HEK293 (cell line): ENCODE data around the gene IGSF10.

Experiments
- CTCF ChIA-PET: fragments of 350-600 bp; formaldehyde crosslinking; extraction: SDS; loops from one replicate; lab custom pipeline; 2021; ENCODE audit warnings: antibody characterized with exemption; lab: Yijun Ruan, JAX
- POLR2A ChIA-PET: fragments of 300-600 bp; formaldehyde crosslinking; extraction: SDS; loops from one replicate; lab custom pipeline; 2020; ENCODE audit warnings: antibody characterized with exemption, inconsistent platforms; lab: Yijun Ruan, JAX
- H3K27ac ChIP-seq: fragments of 200-500 bp; sonication (Bioruptor generic); 2 replicates; pipeline ENCODE4 v1.5.1; 2014; ENCODE audit warnings: low read depth, low read length, control low read depth, inconsistent platforms; ENCODE audit errors: extremely low read depth
- H3K36me3 ChIP-seq, 2 experiments: fragments of 200-500 bp in 1 of 2; sonication (Bioruptor generic) in 1 of 2; 1 replicate in 1 of 2; 2 replicates in 1 of 2; pipeline ENCODE4 v1.5.1; 2014 to 2017; ENCODE audit warnings: inconsistent platforms in 2 of 2, low read length in 2 of 2; ENCODE audit not compliant: control insufficient read depth in 2 of 2, insufficient read depth in 1 of 2
- H3K4me1 ChIP-seq: fragments of 200-500 bp; sonication (Bioruptor generic); 2 replicates; pipeline ENCODE4 v1.5.1; 2014; ENCODE audit warnings: mild to moderate bottlenecking, low read length, inconsistent platforms; ENCODE audit not compliant: control insufficient read depth, insufficient read depth
- H3K4me3 ChIP-seq: 2 replicates; pipeline ENCODE4 v1.5.1; 2011; ENCODE audit warnings: low read depth, mild to moderate bottlenecking, control low read depth, low read length, moderate library complexity
- H3K9me3 ChIP-seq: fragments of 200-500 bp; sonication (Bioruptor generic); 2 replicates; pipeline ENCODE4 v1.5.1; 2014; ENCODE audit warnings: low read depth, low read length, inconsistent platforms; ENCODE audit not compliant: control insufficient read depth, insufficient read depth
- IKZF3 ChIP-seq: fragments of 450-650 bp; IDR thresholded peaks from 2 replicates; pipeline ENCODE4 v1.5.0; 2018; ENCODE audit warnings: missing biosample characterization, mild to moderate bottlenecking, missing genetic modification characterization, moderate library complexity
- ZBTB48 ChIP-seq: fragments of 450-650 bp; formaldehyde crosslinking; IDR thresholded peaks from 2 replicates; pipeline ENCODE4 v1.5.1; 2016; ENCODE audit warnings: missing biosample characterization, missing genetic modification characterization
- ZFP3 ChIP-seq: fragments of 450-650 bp; formaldehyde crosslinking; IDR thresholded peaks from 2 replicates; pipeline ENCODE4 v1.5.1; 2016; ENCODE audit warnings: low read depth, missing biosample characterization, missing genetic modification characterization
- ZIC2 ChIP-seq: fragments of 450-650 bp; formaldehyde crosslinking; IDR thresholded peaks from 2 replicates; pipeline ENCODE4 v1.5.1; 2016; ENCODE audit warnings: missing biosample characterization, missing genetic modification characterization
- ZNF114 ChIP-seq: fragments of 450-650 bp; formaldehyde crosslinking; IDR thresholded peaks from 2 replicates; pipeline ENCODE4 v1.5.0; 2017; ENCODE audit warnings: missing biosample characterization, missing genetic modification characterization
- ZNF175 ChIP-seq: fragments of 450-650 bp; formaldehyde crosslinking; IDR thresholded peaks from 2 replicates; pipeline ENCODE4 v1.5.1; 2016; ENCODE audit warnings: missing biosample characterization, missing genetic modification characterization
- ZNF211 ChIP-seq: fragments of 450-650 bp; formaldehyde crosslinking; IDR thresholded peaks from 2 replicates; pipeline ENCODE4 v1.5.1; 2016; ENCODE audit warnings: low read depth, missing biosample characterization, missing genetic modification characterization
- ZNF221 ChIP-seq: fragments of 450-650 bp; formaldehyde crosslinking; IDR thresholded peaks from 2 replicates; pipeline ENCODE4 v1.5.1; 2017; ENCODE audit warnings: missing biosample characterization, missing genetic modification characterization, borderline replicate concordance
- ZNF223 ChIP-seq: fragments of 450-650 bp; formaldehyde crosslinking; IDR thresholded peaks from 2 replicates; pipeline ENCODE4 v1.5.1; 2016; ENCODE audit warnings: missing biosample characterization, missing genetic modification characterization
- ZNF292 ChIP-seq: fragments of 450-650 bp; formaldehyde crosslinking; IDR thresholded peaks from 2 replicates; pipeline ENCODE4 v1.5.1; 2016; ENCODE audit warnings: low read depth, missing biosample characterization, missing genetic modification characterization, borderline replicate concordance
- ZNF416 ChIP-seq: fragments of 450-650 bp; formaldehyde crosslinking; IDR thresholded peaks from 2 replicates; pipeline ENCODE4 v1.5.1; 2016; ENCODE audit warnings: missing biosample characterization, missing genetic modification characterization
- ZNF423 ChIP-seq: fragments of 450-650 bp; formaldehyde crosslinking; IDR thresholded peaks from 2 replicates; pipeline ENCODE4 v1.5.1; 2016; ENCODE audit warnings: missing biosample characterization, missing genetic modification characterization
- ZNF433 ChIP-seq: fragments of 450-650 bp; formaldehyde crosslinking; IDR thresholded peaks from 2 replicates; pipeline ENCODE4 v1.5.1; 2016; ENCODE audit warnings: missing biosample characterization, missing genetic modification characterization, low read depth
- ZNF677 ChIP-seq: fragments of 450-650 bp; IDR thresholded peaks from 2 replicates; pipeline ENCODE4 v1.5.0; 2018; ENCODE audit warnings: missing biosample characterization, mild to moderate bottlenecking, missing genetic modification characterization, moderate library complexity
- ZNF830 ChIP-seq: fragments of 450-650 bp; IDR thresholded peaks from 2 replicates; pipeline ENCODE4 v1.5.0; 2018; ENCODE audit warnings: missing biosample characterization, missing genetic modification characterization, low read depth, mild to moderate bottlenecking, moderate library complexity
- ZSCAN23 ChIP-seq: fragments of 450-650 bp; formaldehyde crosslinking; IDR thresholded peaks from 2 replicates; pipeline ENCODE4 v1.5.1; 2016; ENCODE audit warnings: missing biosample characterization, missing genetic modification characterization
- TF ChIP-seq, protein P1 (sequence below): fragments of 450-650 bp; formaldehyde crosslinking; IDR thresholded peaks from 2 replicates; pipeline ENCODE4 v1.5.1; 2016; ENCODE audit warnings: missing biosample characterization, missing genetic modification characterization
- TF ChIP-seq, protein P2 (sequence below): fragments of 450-650 bp; formaldehyde crosslinking; IDR thresholded peaks from 2 replicates; pipeline ENCODE4 v1.5.1; 2016; ENCODE audit warnings: missing biosample characterization, missing genetic modification characterization
- TF ChIP-seq, protein P3 (sequence below): fragments of 450-650 bp; formaldehyde crosslinking; IDR thresholded peaks from 2 replicates; pipeline ENCODE4 v1.5.1; 2016; ENCODE audit warnings: missing biosample characterization, missing genetic modification characterization

Gene IGSF10

DNA sequence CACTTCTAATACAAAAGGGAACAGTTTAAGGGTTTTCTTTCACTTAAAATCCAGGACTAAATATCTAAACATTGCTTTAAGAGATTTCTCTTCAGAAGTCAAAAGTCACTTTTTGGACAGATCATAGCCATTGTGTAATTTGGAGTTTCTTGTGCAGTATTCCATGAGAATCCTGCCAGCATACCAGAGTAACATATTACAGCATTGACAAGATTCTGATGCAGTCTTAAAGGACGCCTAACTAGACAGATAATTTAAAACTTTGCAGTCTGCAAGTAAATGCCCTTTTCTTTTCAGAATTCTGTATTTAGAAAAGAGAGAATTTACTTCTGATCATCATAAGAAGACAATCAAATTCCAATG is 17.5 kb upstream of the IGSF10 start (continued):
- TF ChIP-seq ZNF175 (tag by site-specific recombination), result no peak
- TF ChIP-seq ZNF221, result no peak

DNA sequence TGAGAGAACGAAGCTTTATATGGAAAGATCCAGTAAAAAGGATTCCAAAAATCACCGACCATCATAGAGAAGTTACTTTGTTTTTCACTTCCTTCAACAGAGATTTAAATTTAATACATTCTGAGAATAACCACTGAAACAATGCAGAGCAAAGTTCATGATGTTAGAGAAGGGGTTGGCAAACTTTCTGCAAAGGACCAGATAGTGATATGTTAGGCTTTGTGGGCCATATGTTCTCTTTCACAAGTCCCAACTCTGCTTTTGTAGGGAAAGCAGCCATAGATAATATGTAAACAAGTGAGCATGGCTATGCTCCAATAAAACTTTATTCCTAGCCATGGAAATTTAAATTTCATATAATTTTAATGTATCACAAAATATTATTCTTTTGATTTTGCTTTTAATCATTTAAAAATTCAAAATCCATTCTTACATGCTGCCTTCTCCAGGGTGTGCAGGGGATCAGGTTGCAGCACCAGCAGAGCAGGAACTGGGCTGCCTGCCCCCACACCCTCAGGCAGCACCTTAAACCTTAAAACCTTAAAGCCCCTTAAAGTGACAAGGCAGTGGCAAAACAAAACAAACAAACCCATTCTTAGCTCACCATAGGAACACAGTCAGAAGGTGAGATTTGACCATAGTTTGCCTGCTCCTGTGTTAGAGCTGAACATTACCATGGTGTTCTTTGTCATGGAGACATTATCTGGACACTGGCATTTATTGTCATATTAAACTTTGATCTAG is 16.9 kb upstream of the IGSF10 start:
- H3K9me3 ChIP-seq, result no peaks in the 10 kb centered on the region
- ChIA-PET POLR2A (no interaction called here), CTCF (interaction anchor here (0.7 to 2.7 kb wide), 2 partner anchors 10 to 38 kb away, joined by 3 to 9 read pairs; no protein-coding TSS in a partner anchor)
- H3K36me3 ChIP-seq, result no peaks in the 10 kb centered on the region
- no peak overlapping the region for H3K27ac ChIP-seq
- no peak for TF ChIP-seq ZIC2 (tag by site-specific recombination)
- TF ChIP-seq ZNF433 (tag by site-specific recombination), result no peak
- TF ChIP-seq ZNF292 (tag by site-specific recombination), result no peak
- TF ChIP-seq IKZF3 (tag by site-specific recombination), result no peak
- TF ChIP-seq ZSCAN23 (tag by site-specific recombination), result no peak
- TF ChIP-seq ZNF830 (tag by site-specific recombination), result no peak
- no peak overlapping the region for H3K4me3 ChIP-seq
- no peaks in the 10 kb centered on the region for H3K4me1 ChIP-seq

DNA sequence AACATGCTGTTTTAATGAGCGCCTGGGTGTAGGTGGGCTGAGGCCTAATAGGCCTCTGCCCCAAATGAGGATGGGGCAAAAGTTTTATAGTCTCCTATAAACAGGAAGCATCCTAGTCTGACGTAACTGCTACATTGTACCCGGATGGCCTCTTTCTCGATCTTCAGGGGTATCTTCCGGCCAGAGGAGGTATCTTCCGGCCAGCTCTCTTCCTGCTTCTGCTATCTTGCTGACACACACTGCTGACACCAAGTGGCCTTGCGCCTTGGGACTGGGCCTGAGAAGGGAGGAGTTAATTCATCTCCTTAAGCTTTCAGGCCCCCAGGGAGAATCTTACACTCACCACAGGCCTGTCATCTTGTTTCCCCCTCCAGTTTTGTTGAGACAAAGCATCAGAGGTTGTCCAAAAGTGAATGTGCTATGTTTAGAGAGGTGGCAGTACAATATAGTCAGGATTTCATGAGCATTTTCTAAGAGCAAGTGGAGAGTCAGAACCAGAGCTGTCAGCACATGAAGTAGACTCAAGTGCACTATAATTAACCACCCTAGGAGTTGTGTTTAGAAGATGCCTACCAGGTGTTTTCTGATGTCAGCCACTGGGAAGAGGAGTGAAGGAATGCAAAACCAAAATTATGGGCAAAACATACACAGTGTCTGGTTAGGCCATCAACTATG is 15.6 kb upstream of the IGSF10 start:
- TF ChIP-seq, protein P1, sequence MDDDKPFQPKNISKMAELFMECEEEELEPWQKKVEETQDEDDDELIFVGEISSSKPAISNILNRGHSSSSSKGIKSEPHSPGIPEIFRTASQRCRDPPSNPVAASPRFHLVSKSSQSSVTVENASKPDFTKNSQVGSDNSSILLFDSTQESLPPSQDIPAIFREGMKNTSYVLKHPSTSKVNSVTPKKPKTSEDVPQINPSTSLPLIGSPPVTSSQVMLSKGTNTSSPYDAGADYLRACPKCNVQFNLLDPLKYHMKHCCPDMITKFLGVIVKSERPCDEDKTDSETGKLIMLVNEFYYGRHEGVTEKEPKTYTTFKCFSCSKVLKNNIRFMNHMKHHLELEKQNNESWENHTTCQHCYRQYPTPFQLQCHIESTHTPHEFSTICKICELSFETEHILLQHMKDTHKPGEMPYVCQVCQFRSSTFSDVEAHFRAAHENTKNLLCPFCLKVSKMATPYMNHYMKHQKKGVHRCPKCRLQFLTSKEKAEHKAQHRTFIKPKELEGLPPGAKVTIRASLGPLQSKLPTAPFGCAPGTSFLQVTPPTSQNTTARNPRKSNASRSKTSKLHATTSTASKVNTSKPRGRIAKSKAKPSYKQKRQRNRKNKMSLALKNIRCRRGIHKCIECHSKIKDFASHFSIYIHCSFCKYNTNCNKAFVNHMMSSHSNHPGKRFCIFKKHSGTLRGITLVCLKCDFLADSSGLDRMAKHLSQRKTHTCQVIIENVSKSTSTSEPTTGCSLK (tag by site-specific recombination), result no peak
- TF ChIP-seq ZNF114 (no peak), ZNF223 (tag by site-specific recombination) (no peak), ZNF416 (tag by site-specific recombination) (no peak), ZNF423 (no peak), ZBTB48 (tag by site-specific recombination) (no peak), ZNF433 (tag by site-specific recombination) (no peak), ZFP3 (tag by site-specific recombination) (no peak), ZNF211 (tag by site-specific recombination) (no peak), ZNF677 (tag by site-specific recombination) (no peak)
- TF ChIP-seq, protein P2, sequence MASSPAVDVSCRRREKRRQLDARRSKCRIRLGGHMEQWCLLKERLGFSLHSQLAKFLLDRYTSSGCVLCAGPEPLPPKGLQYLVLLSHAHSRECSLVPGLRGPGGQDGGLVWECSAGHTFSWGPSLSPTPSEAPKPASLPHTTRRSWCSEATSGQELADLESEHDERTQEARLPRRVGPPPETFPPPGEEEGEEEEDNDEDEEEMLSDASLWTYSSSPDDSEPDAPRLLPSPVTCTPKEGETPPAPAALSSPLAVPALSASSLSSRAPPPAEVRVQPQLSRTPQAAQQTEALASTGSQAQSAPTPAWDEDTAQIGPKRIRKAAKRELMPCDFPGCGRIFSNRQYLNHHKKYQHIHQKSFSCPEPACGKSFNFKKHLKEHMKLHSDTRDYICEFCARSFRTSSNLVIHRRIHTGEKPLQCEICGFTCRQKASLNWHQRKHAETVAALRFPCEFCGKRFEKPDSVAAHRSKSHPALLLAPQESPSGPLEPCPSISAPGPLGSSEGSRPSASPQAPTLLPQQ (tag by site-specific recombination), result no peak
- TF ChIP-seq, protein P3, sequence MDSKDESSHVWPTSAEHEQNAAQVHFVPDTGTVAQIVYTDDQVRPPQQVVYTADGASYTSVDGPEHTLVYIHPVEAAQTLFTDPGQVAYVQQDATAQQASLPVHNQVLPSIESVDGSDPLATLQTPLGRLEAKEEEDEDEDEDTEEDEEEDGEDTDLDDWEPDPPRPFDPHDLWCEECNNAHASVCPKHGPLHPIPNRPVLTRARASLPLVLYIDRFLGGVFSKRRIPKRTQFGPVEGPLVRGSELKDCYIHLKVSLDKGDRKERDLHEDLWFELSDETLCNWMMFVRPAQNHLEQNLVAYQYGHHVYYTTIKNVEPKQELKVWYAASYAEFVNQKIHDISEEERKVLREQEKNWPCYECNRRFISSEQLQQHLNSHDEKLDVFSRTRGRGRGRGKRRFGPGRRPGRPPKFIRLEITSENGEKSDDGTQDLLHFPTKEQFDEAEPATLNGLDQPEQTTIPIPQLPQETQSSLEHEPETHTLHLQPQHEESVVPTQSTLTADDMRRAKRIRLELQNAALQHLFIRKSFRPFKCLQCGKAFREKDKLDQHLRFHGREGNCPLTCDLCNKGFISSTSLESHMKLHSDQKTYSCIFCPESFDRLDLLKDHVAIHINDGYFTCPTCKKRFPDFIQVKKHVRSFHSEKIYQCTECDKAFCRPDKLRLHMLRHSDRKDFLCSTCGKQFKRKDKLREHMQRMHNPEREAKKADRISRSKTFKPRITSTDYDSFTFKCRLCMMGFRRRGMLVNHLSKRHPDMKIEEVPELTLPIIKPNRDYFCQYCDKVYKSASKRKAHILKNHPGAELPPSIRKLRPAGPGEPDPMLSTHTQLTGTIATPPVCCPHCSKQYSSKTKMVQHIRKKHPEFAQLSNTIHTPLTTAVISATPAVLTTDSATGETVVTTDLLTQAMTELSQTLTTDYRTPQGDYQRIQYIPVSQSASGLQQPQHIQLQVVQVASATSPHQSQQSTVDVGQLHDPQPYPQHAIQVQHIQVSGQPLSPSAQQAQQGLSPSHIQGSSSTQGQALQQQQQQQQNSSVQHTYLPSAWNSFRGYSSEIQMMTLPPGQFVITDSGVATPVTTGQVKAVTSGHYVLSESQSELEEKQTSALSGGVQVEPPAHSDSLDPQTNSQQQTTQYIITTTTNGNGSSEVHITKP (tag by site-specific recombination), result no peak
- no peaks in the 10 kb centered on the region for H3K36me3 ChIP-seq
- ChIA-PET CTCF (interaction anchor here (0.5 to 0.7 kb wide), 2 partner anchors 64 to 259 kb away, joined by 3 read pairs; no protein-coding TSS in a partner anchor), POLR2A (no interaction called here)
- H3K4me1 ChIP-seq, result no peaks in the 10 kb centered on the region
- no peak overlapping the region for H3K27ac ChIP-seq
- no peaks in the 10 kb centered on the region for H3K9me3 ChIP-seq
- no peak overlapping the region for H3K4me3 ChIP-seq
